ENCODE measurements around the gene COMP. TPM values are rescaled to one million over a fixed set of nuclear protein-coding genes. Genes with fewer than 3 reads are reported as not detected.

The COMP gene
- polyA plus RNA-seq, 1 of the 3 experiments (the other 2 are of a cell fraction), result 0.26 TPM

DNA sequence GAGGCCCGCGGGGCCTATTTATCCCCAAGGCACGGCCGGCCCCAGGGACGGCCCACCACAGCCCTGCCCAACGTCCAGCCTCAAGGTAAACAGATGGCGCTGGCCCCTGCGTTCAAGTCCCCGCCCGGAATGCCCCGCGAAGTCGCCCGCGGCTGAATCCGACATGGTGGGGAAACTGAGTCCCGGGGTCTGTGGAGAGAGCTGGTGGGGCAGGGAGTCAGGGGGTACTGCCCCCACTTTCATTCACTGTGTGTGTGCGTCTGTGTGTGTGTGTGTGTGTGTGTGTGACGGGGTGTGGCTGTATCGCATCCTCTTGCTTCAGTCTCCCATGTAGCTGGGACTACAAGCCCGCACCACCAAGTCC lies 192 bp upstream of the COMP start:
- DNase-seq, result no peak
- Histone ChIP-seq H3K4me1 (ENCODE audit: control insufficient read depth in 1 of 2, insufficient read depth in 2 of 2, low read depth in 1 of 2, low read length in 1 of 2) (peaks cover 0 to 11% of the 10 kb centered on the region in 2 experiments; a peak in 1 of 4 replicates), H3K36me3 (replicated peaks in 1 of 2; ENCODE audit: control insufficient read depth in 1 of 2, insufficient read depth in 2 of 2, low read length in 1 of 2) (no peaks in the 10 kb centered on the region), H3K4me3 (ENCODE audit: low read depth in 2 of 2, low read length in 1 of 2) (no peak overlapping the region), H3K4me2 (0 out of 2 replicates have a peak overlapping the region, but pooled peaks have one; percentile 33), H3K79me2 (ENCODE audit: insufficient read depth) (no peaks in the 10 kb centered on the region), H3F3A (replicated peaks; ENCODE audit: insufficient read depth) (peaks cover 12% of the 10 kb centered on the region), H2AFZ (ENCODE audit: low read depth) (no peak overlapping the region), H4K20me1 (ENCODE audit: insufficient read depth) (no peaks in the 10 kb centered on the region), H3K9me2 (no peaks in the 10 kb centered on the region), H3K27ac (ENCODE audit: low read depth in 2 of 2, low read length in 1 of 2) (no peak overlapping the region), H3K27me3 (ENCODE audit: insufficient read depth) (peaks cover 62% of the 10 kb centered on the region), H3K9ac (no peak overlapping the region), H3K9me3 (no peaks in the 10 kb centered on the region)
- TF ChIP-seq FOXM1 (IDR thresholded peaks at IDR 0.05; ENCODE audit: low read depth) (no peak), MEF2A (IDR thresholded peaks at IDR 0.05; ENCODE audit: borderline replicate concordance, low read depth) (no peak), ELF1 (IDR thresholded peaks at IDR 0.05) (no peak), NFIC (IDR thresholded peaks at IDR 0.05; ENCODE audit: borderline replicate concordance) (no peak), SMC3 (IDR thresholded peaks at IDR 0.05; ENCODE audit: low read depth, low read length) (no peak), FOXJ3 (CRISPR knock-in tag; IDR thresholded peaks at IDR 0.05) (no peak)
- TF ChIP-seq, protein P1, sequence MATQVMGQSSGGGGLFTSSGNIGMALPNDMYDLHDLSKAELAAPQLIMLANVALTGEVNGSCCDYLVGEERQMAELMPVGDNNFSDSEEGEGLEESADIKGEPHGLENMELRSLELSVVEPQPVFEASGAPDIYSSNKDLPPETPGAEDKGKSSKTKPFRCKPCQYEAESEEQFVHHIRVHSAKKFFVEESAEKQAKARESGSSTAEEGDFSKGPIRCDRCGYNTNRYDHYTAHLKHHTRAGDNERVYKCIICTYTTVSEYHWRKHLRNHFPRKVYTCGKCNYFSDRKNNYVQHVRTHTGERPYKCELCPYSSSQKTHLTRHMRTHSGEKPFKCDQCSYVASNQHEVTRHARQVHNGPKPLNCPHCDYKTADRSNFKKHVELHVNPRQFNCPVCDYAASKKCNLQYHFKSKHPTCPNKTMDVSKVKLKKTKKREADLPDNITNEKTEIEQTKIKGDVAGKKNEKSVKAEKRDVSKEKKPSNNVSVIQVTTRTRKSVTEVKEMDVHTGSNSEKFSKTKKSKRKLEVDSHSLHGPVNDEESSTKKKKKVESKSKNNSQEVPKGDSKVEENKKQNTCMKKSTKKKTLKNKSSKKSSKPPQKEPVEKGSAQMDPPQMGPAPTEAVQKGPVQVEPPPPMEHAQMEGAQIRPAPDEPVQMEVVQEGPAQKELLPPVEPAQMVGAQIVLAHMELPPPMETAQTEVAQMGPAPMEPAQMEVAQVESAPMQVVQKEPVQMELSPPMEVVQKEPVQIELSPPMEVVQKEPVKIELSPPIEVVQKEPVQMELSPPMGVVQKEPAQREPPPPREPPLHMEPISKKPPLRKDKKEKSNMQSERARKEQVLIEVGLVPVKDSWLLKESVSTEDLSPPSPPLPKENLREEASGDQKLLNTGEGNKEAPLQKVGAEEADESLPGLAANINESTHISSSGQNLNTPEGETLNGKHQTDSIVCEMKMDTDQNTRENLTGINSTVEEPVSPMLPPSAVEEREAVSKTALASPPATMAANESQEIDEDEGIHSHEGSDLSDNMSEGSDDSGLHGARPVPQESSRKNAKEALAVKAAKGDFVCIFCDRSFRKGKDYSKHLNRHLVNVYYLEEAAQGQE (IDR thresholded peaks at IDR 0.05; ENCODE audit: low read depth, low read length), result no peak
- TF ChIP-seq, protein P2, sequence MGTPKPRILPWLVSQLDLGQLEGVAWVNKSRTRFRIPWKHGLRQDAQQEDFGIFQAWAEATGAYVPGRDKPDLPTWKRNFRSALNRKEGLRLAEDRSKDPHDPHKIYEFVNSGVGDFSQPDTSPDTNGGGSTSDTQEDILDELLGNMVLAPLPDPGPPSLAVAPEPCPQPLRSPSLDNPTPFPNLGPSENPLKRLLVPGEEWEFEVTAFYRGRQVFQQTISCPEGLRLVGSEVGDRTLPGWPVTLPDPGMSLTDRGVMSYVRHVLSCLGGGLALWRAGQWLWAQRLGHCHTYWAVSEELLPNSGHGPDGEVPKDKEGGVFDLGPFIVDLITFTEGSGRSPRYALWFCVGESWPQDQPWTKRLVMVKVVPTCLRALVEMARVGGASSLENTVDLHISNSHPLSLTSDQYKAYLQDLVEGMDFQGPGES (IDR thresholded peaks at IDR 0.05; ENCODE audit: low read depth, low read length), result no peak
- TF ChIP-seq, protein P3, sequence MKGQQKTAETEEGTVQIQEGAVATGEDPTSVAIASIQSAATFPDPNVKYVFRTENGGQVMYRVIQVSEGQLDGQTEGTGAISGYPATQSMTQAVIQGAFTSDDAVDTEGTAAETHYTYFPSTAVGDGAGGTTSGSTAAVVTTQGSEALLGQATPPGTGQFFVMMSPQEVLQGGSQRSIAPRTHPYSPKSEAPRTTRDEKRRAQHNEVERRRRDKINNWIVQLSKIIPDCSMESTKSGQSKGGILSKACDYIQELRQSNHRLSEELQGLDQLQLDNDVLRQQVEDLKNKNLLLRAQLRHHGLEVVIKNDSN (IDR thresholded peaks at IDR 0.05; ENCODE audit: borderline replicate concordance, low read depth), result no peak
- TF ChIP-seq, protein P4, sequence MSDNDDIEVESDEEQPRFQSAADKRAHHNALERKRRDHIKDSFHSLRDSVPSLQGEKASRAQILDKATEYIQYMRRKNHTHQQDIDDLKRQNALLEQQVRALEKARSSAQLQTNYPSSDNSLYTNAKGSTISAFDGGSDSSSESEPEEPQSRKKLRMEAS (IDR thresholded peaks at IDR 0.05; ENCODE audit: low read depth), result no peak
- 32% methylated on average over 5 of the region's 21 CpGs for WGBS (ENCODE audit: low lambda C conversion rate)
- POLR2A ChIA-PET, result no interaction called here
- CTCF ChIA-PET, result interaction anchor here (0.8 to 1.4 kb wide), 4 partner anchors 19 to 75 kb away, joined by 3 to 5 read pairs (median 4); no protein-coding TSS in a partner anchor

All from SK-N-SH (cell line).